Esophagus muscularis mucosa (tissue), 3 donors: ENCODE measurements around the gene COL16A1.

Experiments used
- POLR2AphosphoS5 ChIP-seq, 2 donors: sonication (generic); formaldehyde crosslinking; IDR thresholded peaks; one replicate each; pipeline ENCODE4 v1.6.1; 2017; ENCODE audit warnings: antibody characterized with exemption in 2 of 2
- TF ChIP-seq, protein P1 (sequence below), 3 experiments: fragments of 200-600 bp in 2 of 3; fragments of 450-650 bp in 1 of 3; sonication (generic) in 2 of 3; IDR thresholded peaks; one replicate each; pipeline ENCODE4 v1.5.1; 2017 to 2019; ENCODE audit warnings: antibody characterized with exemption in 3 of 3, mild to moderate bottlenecking in 2 of 3, moderate library complexity in 1 of 3

DNA sequence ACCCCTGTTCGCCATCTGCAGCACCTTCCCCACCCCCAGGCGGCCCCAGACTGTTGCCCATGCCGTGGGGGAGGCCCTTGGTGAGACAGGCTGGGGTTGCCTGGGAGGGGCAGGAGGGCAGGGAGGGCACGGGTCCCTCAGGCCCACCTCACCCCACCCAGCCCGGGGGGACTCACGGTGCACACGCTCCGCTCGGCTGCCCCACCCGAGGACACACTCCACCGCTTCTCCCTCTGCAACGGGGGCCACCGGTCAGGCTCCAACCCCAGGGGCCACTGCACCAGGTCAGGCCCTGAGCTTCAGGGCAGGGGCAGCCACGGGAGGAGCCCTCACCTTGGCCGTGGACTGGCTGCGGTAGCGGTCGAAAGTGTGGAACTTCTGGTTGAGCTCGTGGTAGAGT is 24.0 kb upstream of the COL16A1 start:
- no peak for TF ChIP-seq POLR2AphosphoS5 (IDR thresholded peaks at IDR 0.05)
- TF ChIP-seq, protein P1, sequence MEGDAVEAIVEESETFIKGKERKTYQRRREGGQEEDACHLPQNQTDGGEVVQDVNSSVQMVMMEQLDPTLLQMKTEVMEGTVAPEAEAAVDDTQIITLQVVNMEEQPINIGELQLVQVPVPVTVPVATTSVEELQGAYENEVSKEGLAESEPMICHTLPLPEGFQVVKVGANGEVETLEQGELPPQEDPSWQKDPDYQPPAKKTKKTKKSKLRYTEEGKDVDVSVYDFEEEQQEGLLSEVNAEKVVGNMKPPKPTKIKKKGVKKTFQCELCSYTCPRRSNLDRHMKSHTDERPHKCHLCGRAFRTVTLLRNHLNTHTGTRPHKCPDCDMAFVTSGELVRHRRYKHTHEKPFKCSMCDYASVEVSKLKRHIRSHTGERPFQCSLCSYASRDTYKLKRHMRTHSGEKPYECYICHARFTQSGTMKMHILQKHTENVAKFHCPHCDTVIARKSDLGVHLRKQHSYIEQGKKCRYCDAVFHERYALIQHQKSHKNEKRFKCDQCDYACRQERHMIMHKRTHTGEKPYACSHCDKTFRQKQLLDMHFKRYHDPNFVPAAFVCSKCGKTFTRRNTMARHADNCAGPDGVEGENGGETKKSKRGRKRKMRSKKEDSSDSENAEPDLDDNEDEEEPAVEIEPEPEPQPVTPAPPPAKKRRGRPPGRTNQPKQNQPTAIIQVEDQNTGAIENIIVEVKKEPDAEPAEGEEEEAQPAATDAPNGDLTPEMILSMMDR (IDR thresholded peaks at IDR 0.05) = no peak
